Lower lobe of right lung (tissue), 2 donors: Measurements from ENCODE around the gene PCDHGA10. TPM values are rescaled to one million over a fixed set of nuclear protein-coding genes. Genes with fewer than 3 reads are reported as not detected.
A peak's percentile ranks its signal among the peaks of the same experiment; 100 is the strongest.
"Not testable (repeated sequence)": the region's sequence is repeated elsewhere in the genome, so short reads cannot be mapped to it uniquely, and the experiment has no call there.

ENCODE experiments used
- ATAC-seq, 2 donors: fragments of 200-7000 bp; cut with Tn5 transposase; one replicate each; pipeline ENCODE4 v1.9.1; 2020 to 2022; ENCODE audit warnings: mild to moderate bottlenecking in 2 of 2, moderate library complexity in 2 of 2
- DNase-seq: peaks from one replicate; pipeline ENCODE4 v3.0.0-alpha.2; 2020
- H3K27ac ChIP-seq: fragments of 200-600 bp; one replicate; pipeline ENCODE4 v1.8.0; 2022
- H3K27me3 ChIP-seq: fragments of 200-600 bp; one replicate; pipeline ENCODE4 v1.8.0; 2022; ENCODE audit warnings: low read depth
- H3K36me3 ChIP-seq: fragments of 200-600 bp; one replicate; pipeline ENCODE4 v1.8.0; 2022; ENCODE audit warnings: mild to moderate bottlenecking
- H3K4me1 ChIP-seq: fragments of 200-600 bp; one replicate; pipeline ENCODE4 v1.8.0; 2022
- H3K4me3 ChIP-seq: fragments of 200-600 bp; one replicate; pipeline ENCODE4 v1.8.0; 2022; ENCODE audit warnings: mild to moderate bottlenecking
- H3K9me3 ChIP-seq: fragments of 200-600 bp; one replicate; pipeline ENCODE4 v1.8.0; 2022
- CTCF ChIP-seq: fragments of 200-600 bp; IDR thresholded peaks from one replicate; pipeline ENCODE4 v1.8.0; 2022; ENCODE audit warnings: antibody characterized with exemption, mild to moderate bottlenecking
- intact Hi-C: fragments of 100-400 bp; cut with DNase I; formaldehyde crosslinking; loops from one replicate; pipeline ENCODE4 v1.11.0; 2022
- total RNA-seq: library from RNA; stranded (reverse); fragmentation: NEBNext Ultra II Directional; extraction: Animal tissue kit (Norgen Biotek cat#: 25700); gene quantifications from one replicate; pipeline ENCODE4 v1.2.1, GENCODE V29; 2021
- donor health status: DM: no; HTN: yes; CAD: no; lungs with severe emphysema.

The PCDHGA10 gene
- total RNA-seq, 1 donor from 2014 or later, result 5.4 TPM

- no peak overlapping the region for H3K4me3 ChIP-seq
- DNase-seq, result no peak
- H3K9me3 ChIP-seq, result peaks cover 85% of the 10 kb centered on the region
- no peaks in the 10 kb centered on the region for H3K36me3 ChIP-seq
- peaks cover 16% of the 10 kb centered on the region for H3K27me3 ChIP-seq
- ATAC-seq, result no peak
- no peak for TF ChIP-seq CTCF
- H3K27ac ChIP-seq, result no peak overlapping the region
- intact Hi-C loops, result no loop called here
- H3K4me1 ChIP-seq, result peaks cover 3% of the 10 kb centered on the region
These were observed 1.2 kb upstream of the PCDHGA10 start for GRCh38 chr5:141411575-141411974.

GRCh38 chr5:141413540-141414069 lies 818 bp downstream of the PCDHGA10 start:
- H3K4me1 ChIP-seq, result peaks cover 3% of the 10 kb centered on the region
- no peaks in the 10 kb centered on the region for H3K36me3 ChIP-seq
- no peak for TF ChIP-seq CTCF
- ATAC-seq (peak in 1 of 2 donors; percentile 25), DNase-seq (no peak)
- intact Hi-C loops, result no loop called here
- H3K9me3 ChIP-seq, result peaks cover 81% of the 10 kb centered on the region
- H3K4me3 ChIP-seq, result peak overlapping the region; percentile 45
- no peak overlapping the region for H3K27ac ChIP-seq
- H3K27me3 ChIP-seq, result peaks cover 19% of the 10 kb centered on the region

- H3K36me3 ChIP-seq, intact Hi-C loops, DNase-seq, H3K4me1 ChIP-seq, H3K4me3 ChIP-seq, H3K27ac ChIP-seq, ATAC-seq: not testable (repeated sequence)
- Histone ChIP-seq H3K9me3 (peaks cover 81% of the 10 kb centered on the region), H3K27me3 (peaks cover 19% of the 10 kb centered on the region)
These were observed 1.9 kb downstream of the PCDHGA10 start for GRCh38 chr5:141414548-141415274.

GRCh38 chr5:141415275-141415618 lies 2.5 kb downstream of the PCDHGA10 start:
- ATAC-seq, H3K4me3 ChIP-seq, DNase-seq, H3K27ac ChIP-seq, H3K4me1 ChIP-seq, H3K36me3 ChIP-seq, intact Hi-C loops: not testable (repeated sequence)
- Histone ChIP-seq H3K27me3 (peaks cover 16% of the 10 kb centered on the region), H3K9me3 (peaks cover 80% of the 10 kb centered on the region)

- H3K27me3 ChIP-seq, result peaks cover 16% of the 10 kb centered on the region
- H3K27ac ChIP-seq, result peak within 1 kb of the TSS; percentile 48
- H3K4me1 ChIP-seq, H3K36me3 ChIP-seq, intact Hi-C loops: not testable (repeated sequence)
- peak; percentile 68 for TF ChIP-seq CTCF
- peaks cover 82% of the 10 kb centered on the region for H3K9me3 ChIP-seq
- peak; percentile 92 to 93 for ATAC-seq
- peak within 1 kb of the TSS; percentile 48 for H3K4me3 ChIP-seq
- DNase-seq, result peak; percentile 86
These were observed 4.8 kb downstream of the PCDHGA10 start, which contains the start of gene PCDHGB7 for GRCh38 chr5:141417494-141418172. PCDHGB7 (plus strand) TSS chr5:141417677; CDS start chr5:141417860, 183 bp downstream.

GRCh38 chr5:141419074-141419880 lies 6.5 kb downstream of the PCDHGA10 start:
- DNase-seq (no peak), ATAC-seq (no peak)
- no peak overlapping the region for H3K27ac ChIP-seq
- no peaks in the 10 kb centered on the region for H3K36me3 ChIP-seq
- no peak for TF ChIP-seq CTCF
- peaks cover 16% of the 10 kb centered on the region for H3K27me3 ChIP-seq
- H3K9me3 ChIP-seq, result peaks cover 84% of the 10 kb centered on the region
- intact Hi-C loops, result no loop called here
- no peaks in the 10 kb centered on the region for H3K4me1 ChIP-seq
- H3K4me3 ChIP-seq, result no peak overlapping the region
